ENCODE measurements around the gene CCDC141. TPM values are rescaled to one million over a fixed set of nuclear protein-coding genes. Genes with fewer than 3 reads are reported as not detected.

Gene CCDC141
- total and polyA plus RNA-seq, 3 donors from 2014 or later: 2.2 to 25.9 (median 17.8) TPM

DNA sequence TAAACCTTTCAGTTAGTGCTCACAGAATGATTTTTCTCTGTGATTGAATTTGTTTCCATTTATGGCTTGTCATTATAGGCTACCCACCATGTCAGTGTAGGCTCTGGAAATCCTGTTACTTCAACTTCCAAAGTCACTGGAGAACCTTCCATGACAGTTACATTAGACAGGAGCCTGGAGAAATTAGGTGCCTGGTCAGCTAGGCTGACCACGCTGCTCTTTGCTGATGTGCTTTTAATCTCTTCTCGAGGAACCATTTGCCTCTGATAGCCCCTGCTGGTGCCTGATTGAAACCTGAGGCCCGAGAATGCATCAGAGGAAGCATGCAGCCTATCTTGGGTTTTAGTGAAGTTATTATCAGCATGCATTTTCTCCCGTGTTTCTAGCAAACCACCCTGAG lies 213.1 kb downstream of the CCDC141 start:
- Histone ChIP-seq H3K9me3 (no peaks in the 10 kb centered on the region), H3K27me3 (no peaks in the 10 kb centered on the region), H3K27ac (no peak overlapping the region), H3K4me3 (no peak overlapping the region), H3K4me1 (no peaks in the 10 kb centered on the region), H3K36me3 (ENCODE audit: low read depth, missing control alignments) (no peaks in the 10 kb centered on the region)
- no peak for TF ChIP-seq POLR2A (IDR thresholded peaks at IDR 0.05)
- TF ChIP-seq, protein P1, sequence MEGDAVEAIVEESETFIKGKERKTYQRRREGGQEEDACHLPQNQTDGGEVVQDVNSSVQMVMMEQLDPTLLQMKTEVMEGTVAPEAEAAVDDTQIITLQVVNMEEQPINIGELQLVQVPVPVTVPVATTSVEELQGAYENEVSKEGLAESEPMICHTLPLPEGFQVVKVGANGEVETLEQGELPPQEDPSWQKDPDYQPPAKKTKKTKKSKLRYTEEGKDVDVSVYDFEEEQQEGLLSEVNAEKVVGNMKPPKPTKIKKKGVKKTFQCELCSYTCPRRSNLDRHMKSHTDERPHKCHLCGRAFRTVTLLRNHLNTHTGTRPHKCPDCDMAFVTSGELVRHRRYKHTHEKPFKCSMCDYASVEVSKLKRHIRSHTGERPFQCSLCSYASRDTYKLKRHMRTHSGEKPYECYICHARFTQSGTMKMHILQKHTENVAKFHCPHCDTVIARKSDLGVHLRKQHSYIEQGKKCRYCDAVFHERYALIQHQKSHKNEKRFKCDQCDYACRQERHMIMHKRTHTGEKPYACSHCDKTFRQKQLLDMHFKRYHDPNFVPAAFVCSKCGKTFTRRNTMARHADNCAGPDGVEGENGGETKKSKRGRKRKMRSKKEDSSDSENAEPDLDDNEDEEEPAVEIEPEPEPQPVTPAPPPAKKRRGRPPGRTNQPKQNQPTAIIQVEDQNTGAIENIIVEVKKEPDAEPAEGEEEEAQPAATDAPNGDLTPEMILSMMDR (IDR thresholded peaks at IDR 0.05): no peak
- DNase-seq: no peak
- intact Hi-C loops (cut with DNase I; ENCODE audit: low total_unique reads): no loop called here
- WGBS, 2 donors: 61 to 86% methylated on average over 4 of the region's 4 CpGs

DNA sequence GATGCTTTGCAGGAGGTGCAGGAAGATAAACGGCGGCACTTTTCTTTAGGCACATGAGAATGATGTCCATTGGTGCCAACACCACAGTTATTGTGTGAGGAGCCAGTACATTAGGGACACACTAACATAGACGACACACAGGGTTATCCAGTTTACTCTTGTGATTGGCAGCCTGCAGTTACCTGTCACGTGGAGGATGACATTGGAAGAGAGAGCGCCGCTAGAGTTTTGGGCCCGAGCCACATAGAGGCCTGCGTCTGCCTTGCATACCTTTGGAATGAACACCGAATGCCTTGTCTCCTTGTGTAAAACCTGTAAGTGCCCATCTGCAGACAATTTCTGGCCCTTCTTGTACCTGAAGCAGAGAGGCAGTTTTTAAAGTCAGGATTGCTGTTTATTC lies 215.9 kb downstream of the CCDC141 start:
- TF ChIP-seq, protein P1 (IDR thresholded peaks at IDR 0.05): no peak
- no peak for TF ChIP-seq POLR2A (IDR thresholded peaks at IDR 0.05)
- Histone ChIP-seq H3K4me1 (no peaks in the 10 kb centered on the region), H3K27ac (no peak overlapping the region), H3K27me3 (no peaks in the 10 kb centered on the region), H3K36me3 (ENCODE audit: low read depth, missing control alignments) (no peaks in the 10 kb centered on the region), H3K4me3 (no peak overlapping the region), H3K9me3 (no peaks in the 10 kb centered on the region)
- WGBS, 2 donors: 86 to 88% methylated on average over 9 of the region's 9 CpGs
- intact Hi-C loops (cut with DNase I; ENCODE audit: low total_unique reads): no loop called here
- no peak for DNase-seq

DNA sequence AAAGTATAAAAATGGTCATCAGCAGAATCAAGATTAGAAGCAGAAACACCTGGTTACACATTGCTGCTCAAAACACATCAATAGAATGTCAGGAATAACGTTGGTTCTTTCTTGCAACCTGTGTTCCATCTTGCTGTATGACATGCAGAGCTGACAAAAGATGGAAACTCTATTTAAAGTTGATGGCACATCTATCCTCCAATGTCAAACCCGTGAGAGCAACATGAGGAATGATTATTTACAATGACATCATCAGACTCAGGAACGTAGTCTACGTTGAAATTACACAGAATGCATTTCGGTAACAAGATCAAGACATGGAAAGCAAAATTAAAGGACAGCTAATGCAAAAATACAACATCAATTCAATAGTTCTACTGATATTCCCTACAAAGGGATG lies 216.6 kb downstream of the CCDC141 start:
- no peaks in the 10 kb centered on the region for H3K27me3 ChIP-seq
- no peaks in the 10 kb centered on the region for H3K9me3 ChIP-seq
- TF ChIP-seq POLR2A (IDR thresholded peaks at IDR 0.05): no peak
- WGBS, 2 donors: 91 to 93% methylated on average over 5 of the region's 5 CpGs
- DNase-seq: no peak
- no peak overlapping the region for H3K4me3 ChIP-seq
- no peaks in the 10 kb centered on the region for H3K4me1 ChIP-seq
- no peaks in the 10 kb centered on the region for H3K36me3 ChIP-seq (ENCODE audit: low read depth, missing control alignments)
- intact Hi-C loops (cut with DNase I; ENCODE audit: low total_unique reads): no loop called here
- H3K27ac ChIP-seq: no peak overlapping the region

DNA sequence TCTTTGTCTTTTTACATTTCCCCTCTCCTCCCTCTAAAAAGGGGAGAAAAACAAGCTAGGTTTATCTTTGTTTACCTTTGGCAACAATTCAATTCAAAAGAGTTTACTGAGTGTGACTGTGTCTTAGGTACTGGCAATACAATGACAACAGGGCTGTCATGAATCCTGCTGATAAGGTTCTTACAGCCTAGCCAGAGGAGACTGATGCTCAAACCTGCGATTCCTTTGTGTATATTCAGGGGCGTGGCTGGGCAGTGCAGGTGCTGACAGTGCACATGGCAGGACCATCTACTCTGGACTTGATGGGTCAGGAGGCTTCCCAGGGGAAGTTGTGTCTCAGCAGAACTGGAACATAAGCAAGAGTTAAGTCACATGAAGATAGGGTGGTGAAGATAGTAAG lies 219.5 kb downstream of the CCDC141 start:
- Histone ChIP-seq H3K27me3 (no peaks in the 10 kb centered on the region), H3K4me3 (no peak overlapping the region), H3K9me3 (no peaks in the 10 kb centered on the region), H3K27ac (no peak overlapping the region), H3K4me1 (no peaks in the 10 kb centered on the region), H3K36me3 (ENCODE audit: low read depth, missing control alignments) (no peaks in the 10 kb centered on the region)
- DNase-seq: no peak
- TF ChIP-seq, protein P1 (IDR thresholded peaks at IDR 0.05): no peak
- TF ChIP-seq POLR2A (IDR thresholded peaks at IDR 0.05): no peak
- 87 to 89% methylated on average over 2 of the region's 2 CpGs for WGBS, 2 donors
- intact Hi-C loops (cut with DNase I; ENCODE audit: low total_unique reads): no loop called here

DNA sequence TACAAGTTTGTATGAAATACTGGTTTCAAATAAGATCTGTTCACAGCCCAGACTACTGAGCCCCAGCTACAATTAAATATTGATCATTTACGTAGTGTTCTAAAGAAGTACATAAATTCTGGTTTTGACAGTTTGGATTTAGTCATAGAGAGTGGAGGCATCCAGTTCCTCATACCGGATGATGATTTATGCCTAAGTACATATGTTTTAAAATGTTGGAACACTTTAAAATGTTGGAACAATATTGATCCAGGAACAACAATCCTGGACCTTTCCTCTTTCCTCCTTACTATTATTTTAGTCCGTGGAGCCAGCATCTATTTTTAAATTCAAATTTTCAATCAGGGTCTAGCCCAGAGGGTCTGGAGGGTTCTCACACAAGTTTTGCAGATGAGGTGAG lies 220.0 kb downstream of the CCDC141 start:
- no peaks in the 10 kb centered on the region for H3K27me3 ChIP-seq

More for the DNA sequence above, 220.0 kb downstream of the CCDC141 start:
- no peaks in the 10 kb centered on the region for H3K4me1 ChIP-seq
- TF ChIP-seq POLR2A (IDR thresholded peaks at IDR 0.05): no peak
- TF ChIP-seq, protein P1 (IDR thresholded peaks at IDR 0.05): no peak
- H3K36me3 ChIP-seq (ENCODE audit: low read depth, missing control alignments): no peaks in the 10 kb centered on the region
- intact Hi-C loops (cut with DNase I; ENCODE audit: low total_unique reads): no loop called here
- H3K27ac ChIP-seq: no peak overlapping the region
- no peak overlapping the region for H3K4me3 ChIP-seq
- no peaks in the 10 kb centered on the region for H3K9me3 ChIP-seq
- 84 to 88% methylated on average over 3 of the region's 3 CpGs for WGBS, 2 donors
- no peak for DNase-seq

Measured in testis (tissue), 3 donors.